HG03060 (cell line): ENCODE data around the gene HTATIP2.
"Not testable (repeated sequence)": the region's sequence is repeated elsewhere in the genome, so short reads cannot be mapped to it uniquely, and the experiment has no call there.

Experiments
- ATAC-seq: cut with Tn5 transposase; IDR thresholded peaks from one replicate; pipeline ENCODE4 v1.9.1; 2021; ENCODE audit warnings: low read depth, moderate number of reproducible peaks; ENCODE audit not compliant: unreplicated experiment

Gene HTATIP2

GRCh38 chr11:20369826-20370225 lies 6.3 kb downstream of the HTATIP2 start:
- ATAC-seq: no peak

GRCh38 chr11:20372081-20372626 lies 8.6 kb downstream of the HTATIP2 start:
- no peak for ATAC-seq

GRCh38 chr11:20373147-20373546 lies 9.6 kb downstream of the HTATIP2 start:
- no peak for ATAC-seq

GRCh38 chr11:20373568-20374209 lies 10.2 kb downstream of the HTATIP2 start:
- ATAC-seq: no peak

DNA sequence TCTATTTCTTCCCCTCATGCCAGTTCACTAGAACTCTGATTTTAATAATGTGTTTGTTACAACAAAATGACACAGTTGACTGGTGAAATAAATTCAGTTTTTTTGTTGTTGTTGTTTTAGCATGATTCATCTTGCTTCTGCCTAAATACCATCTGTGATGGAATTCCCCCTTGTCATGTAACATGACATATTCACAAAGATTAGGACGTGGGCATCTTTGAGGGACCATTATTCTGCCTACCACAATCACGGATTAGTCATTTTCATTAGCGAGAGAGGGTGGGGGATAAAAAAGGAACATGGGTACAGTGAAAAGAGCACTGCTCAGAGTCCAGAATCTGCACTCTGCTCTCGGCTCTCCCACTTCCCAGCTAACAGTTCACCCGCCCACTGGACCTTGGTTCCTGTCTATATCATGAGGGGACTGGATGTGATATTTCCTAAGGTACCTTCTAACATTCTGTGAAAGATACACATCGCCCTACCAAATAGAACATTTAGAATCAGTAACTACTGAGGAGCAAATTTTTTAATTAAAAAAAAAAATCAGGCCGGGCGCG lies 11.3 kb downstream of the HTATIP2 start:
- no peak for ATAC-seq

- ATAC-seq: no peak
These were observed 12.7 kb downstream of the HTATIP2 start for GRCh38 chr11:20376162-20376730.

- ATAC-seq: not testable (repeated sequence)
These were observed 22.5 kb downstream of the HTATIP2 start for GRCh38 chr11:20385996-20386395.

- peak; percentile 75 for ATAC-seq
These were observed 24.0 kb downstream of the HTATIP2 start, which contains the start of gene PRMT3 for GRCh38 chr11:20387261-20388095. PRMT3 (plus strand) TSS chr11:20387716; CDS start chr11:20387747, 31 bp downstream.

DNA sequence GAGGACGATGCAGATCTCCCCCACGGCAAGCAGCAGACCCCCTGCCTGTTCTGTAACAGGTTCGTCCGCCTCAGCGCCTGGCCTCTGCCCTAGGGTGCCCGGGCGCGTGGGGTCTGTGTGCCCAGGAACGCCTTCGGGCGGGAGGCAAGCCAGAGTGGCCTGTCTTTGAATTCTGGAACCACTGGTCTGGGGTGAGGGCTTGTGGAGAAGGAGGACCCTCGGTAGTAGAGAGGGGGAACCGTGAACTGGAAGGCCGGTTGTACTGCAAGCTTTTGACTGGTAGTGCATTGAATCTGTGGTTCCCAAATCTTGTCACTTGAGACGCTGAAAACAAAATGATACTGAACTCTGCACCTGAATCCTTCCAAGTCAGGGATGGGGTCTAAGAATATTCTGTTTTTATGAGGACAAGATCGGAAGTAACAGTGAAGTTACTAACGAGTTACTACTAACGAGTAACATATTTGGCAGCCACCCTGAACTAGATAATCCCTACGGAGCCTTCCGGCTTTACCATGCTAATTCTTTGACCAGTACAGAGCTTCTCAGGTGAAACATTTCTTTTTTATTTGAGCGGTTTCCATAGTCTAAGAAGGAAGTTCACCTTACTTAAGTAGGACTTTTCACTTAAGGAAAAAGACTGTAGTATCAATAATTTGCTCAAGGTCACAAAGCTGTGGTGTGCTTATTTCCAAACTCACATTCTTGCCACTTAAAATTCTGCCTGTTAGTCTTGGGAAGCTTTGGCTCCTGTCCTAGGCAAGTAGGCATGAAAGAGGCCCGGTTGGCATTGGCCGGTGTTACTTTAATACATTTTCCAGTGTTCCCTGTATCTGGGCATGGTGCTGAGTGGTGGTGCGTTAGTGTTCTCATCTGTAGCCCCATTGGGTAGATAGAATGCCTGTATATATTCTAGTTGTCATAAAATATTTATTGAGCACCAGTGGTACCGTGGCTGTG lies 24.9 kb downstream of the HTATIP2 start:
- ATAC-seq: peak; percentile 6

DNA sequence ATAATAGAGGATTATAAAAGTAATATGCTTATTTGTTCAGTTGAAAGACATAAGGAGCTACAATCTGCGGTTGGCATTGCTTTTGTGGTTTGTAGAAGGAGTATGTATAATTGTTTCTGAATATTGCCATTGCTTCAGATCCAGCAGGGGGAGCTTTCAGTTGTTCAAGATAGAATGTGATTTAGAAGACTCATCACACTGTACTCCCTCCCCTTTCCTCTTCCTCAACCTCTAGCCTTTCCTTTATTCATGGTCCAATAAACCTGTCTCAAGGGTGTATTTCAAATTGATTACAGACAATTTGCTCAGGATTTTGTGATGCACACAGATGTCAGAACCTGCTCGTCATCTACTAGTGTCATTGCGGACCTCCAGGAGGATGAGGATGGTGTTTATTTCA lies 33.8 kb downstream of the HTATIP2 start:
- peak; percentile 61 for ATAC-seq

- no peak for ATAC-seq
These were observed 36.0 kb downstream of the HTATIP2 start for GRCh38 chr11:20399498-20399897.

GRCh38 chr11:20403059-20403458 lies 39.5 kb downstream of the HTATIP2 start:
- ATAC-seq: no peak

DNA sequence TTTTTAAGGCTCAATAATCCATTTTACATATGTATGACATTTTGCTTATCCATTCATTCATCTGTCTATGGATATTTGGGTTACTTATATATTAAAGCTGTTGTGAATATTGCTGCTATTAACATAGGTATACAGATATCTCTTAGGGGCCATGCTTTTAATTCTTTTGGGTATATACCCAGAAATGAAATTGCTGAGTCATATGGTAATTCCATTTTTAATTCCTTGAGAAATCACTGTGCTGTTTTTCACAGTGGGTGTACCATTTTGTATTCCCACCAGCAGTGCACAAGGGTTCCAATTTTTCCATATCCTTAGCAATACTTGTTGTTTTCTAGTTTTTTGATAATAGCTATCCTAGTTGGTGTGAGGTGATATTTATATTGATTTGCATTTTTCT lies 43.0 kb downstream of the HTATIP2 start:
- ATAC-seq: no peak

DNA sequence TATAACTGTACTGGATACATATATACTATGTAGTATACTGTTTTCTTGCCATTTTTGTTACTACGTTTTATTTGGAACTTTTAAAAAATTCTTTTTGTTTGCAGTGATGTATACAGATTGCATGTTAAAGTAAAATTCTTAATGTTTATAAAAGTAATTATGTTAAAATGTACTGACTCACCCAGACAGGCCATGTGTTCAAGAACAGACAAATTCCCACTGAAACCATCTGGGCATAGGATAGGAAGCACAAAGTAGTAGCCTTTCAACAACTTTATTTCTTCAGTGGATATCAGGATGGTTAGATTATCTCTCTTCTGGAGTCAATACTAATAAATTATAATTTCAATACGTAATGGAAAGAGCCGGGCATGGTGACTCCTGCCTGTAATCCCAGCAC lies 43.8 kb downstream of the HTATIP2 start:
- no peak for ATAC-seq

- no peak for ATAC-seq
These were observed 51.9 kb downstream of the HTATIP2 start for GRCh38 chr11:20415432-20415831.

DNA sequence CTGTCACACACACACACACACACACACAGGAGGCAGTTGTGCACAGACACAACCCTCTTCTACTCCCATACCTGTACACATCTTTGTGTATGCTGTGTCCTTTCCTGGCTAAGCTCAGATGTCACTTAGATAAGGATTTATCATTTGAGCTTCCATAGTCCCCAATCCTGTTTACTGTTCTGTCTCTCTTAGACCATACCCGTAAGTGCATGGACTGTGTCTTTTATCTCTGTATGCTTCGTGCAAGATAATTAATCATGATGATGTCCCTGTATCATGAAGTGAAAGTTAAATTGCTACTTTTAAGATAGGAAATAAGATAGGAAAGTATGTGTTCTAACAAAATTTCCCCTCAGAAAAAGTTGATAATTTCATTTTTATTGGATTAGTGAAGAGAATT lies 54.3 kb downstream of the HTATIP2 start:
- no peak for ATAC-seq

DNA sequence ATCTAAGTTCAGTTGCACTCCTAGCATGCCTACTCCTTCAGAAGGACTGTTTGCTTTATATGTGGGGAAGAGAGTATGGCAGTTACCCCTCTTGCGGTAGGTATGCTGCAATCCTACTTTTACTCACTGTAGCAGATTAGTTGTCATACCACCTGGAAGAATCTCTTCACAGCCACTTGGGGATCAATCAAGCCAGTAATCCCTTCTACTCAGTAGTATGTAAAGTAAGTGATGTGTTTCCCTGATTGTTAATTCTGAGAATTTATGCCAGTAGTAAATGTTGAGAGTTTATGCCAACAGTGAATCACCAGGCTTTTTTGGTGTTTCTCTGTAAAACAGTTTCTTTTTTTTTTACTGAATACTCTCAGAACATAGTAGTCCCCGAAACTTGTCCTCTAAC lies 58.4 kb downstream of the HTATIP2 start:
- ATAC-seq: no peak

- ATAC-seq: no peak
These were observed 65.7 kb downstream of the HTATIP2 start for GRCh38 chr11:20429216-20429615.
